GM19099 (cell line): Measurements from ENCODE around the gene RYR3.

Experiments
- POLR2A ChIP-seq: IDR thresholded peaks from 3 replicates; pipeline ENCODE4 v1.6.1; 2011; ENCODE audit warnings: low read depth; ENCODE audit not compliant: insufficient read length; ENCODE audit errors: extremely low read depth

RYR3 gene

GRCh38 chr15:33912326-33912725 is 601.6 kb downstream of the RYR3 start:
- no peak for TF ChIP-seq POLR2A

GRCh38 chr15:33913459-33913858 is 602.7 kb downstream of the RYR3 start:
- no peak for TF ChIP-seq POLR2A
